GM21381 (cell line): ENCODE data around the gene VAPA.

ENCODE experiments used
- ATAC-seq: cut with Tn5 transposase; IDR thresholded peaks from one replicate; pipeline ENCODE4 v1.9.1; 2021; ENCODE audit warnings: mild to moderate bottlenecking, moderate library complexity; ENCODE audit not compliant: unreplicated experiment

The VAPA gene

DNA sequence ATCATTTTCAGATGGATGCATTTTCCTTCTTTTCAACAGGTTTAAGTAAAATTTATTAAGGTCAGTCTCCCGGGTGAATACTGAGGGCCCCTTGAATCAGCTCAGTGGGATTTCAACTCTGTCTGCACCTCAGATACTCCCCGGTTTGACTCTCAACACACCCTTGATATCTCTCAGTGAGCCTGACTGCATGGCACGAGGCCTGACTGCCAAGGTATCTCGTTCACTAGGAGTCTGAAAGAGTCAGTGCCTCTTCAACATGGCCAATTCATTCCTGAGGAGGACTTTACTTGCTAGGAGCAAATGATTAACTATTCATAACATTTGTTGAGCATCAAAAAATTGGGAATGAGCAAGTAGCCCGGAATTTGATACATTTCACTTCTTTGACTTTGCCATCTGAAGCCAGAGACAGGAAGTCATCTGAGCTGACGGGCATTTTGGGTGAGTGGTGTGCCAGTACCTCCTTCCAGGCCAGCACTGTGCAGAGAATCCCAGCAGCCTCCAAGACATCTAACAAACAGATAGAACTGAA lies 81.0 kb downstream of the VAPA start:
- no peak for ATAC-seq

DNA sequence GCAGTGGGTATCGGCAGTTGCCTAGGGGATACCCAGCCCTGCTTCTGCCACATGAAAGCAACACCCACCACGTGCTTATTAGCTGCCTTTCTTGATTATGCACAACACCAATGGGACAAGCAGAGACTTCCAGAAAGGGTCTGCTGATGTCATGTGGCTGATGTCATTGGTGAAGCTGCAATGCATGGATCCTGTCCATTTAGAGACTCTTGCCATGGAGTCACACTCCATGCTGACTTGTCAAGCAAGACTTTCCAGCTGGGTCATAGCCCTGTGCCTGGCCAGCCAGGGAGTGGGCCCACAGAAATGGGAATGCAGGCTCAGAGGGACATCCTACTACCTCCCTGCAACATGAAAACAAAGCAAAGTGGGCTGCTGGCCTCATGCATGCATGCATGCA lies 81.8 kb downstream of the VAPA start:
- no peak for ATAC-seq

- no peak for ATAC-seq
Measured at GRCh38 chr18:9996094-9996493, 82.3 kb downstream of the VAPA start.

- no peak for ATAC-seq
Measured at GRCh38 chr18:9997711-9998110, 83.9 kb downstream of the VAPA start.

GRCh38 chr18:9998330-9998729 lies 84.5 kb downstream of the VAPA start:
- ATAC-seq, result no peak

DNA sequence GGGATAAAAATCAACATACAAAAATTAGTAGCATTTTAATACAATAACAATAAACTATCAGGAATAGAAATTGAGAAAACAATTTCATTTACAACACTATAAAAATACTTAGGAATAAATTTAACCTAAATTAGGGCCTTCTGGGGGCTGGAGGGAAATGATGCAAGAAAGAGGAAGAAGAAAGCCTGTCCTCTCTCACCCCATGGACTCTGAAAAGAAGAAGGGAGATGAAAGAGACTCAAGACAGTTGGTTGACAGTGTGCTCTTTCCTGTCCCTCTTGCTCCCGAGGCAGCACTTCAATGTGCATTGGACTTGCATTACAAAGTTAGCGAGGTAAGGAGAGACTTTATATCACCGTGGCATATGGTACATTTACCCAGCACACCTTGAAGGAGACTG lies 88.5 kb downstream of the VAPA start:
- ATAC-seq, result no peak

- ATAC-seq, result no peak
Measured at GRCh38 chr18:10003281-10003680, 89.5 kb downstream of the VAPA start.

DNA sequence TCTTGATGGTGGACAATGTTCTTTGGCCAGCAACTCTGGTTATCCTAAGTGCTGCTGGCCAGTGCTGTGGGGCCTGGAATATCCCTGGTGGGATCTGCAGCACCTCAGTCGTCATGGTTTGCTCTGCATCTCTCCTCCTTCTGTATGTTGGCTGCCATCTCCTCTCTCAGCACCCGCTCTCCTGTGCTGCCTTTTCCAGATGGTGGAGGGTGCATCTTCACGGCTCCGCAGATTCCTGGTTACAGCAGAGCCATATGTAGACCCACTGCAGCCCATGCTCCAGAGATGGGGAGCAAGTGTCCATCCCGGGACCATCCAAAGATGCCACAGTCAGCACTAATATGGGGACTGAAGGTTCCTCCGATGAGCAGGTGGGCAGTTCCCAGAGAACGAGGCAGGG lies 90.0 kb downstream of the VAPA start:
- ATAC-seq, result no peak

- ATAC-seq, result no peak
Measured at GRCh38 chr18:10006311-10006893, 92.6 kb downstream of the VAPA start.

DNA sequence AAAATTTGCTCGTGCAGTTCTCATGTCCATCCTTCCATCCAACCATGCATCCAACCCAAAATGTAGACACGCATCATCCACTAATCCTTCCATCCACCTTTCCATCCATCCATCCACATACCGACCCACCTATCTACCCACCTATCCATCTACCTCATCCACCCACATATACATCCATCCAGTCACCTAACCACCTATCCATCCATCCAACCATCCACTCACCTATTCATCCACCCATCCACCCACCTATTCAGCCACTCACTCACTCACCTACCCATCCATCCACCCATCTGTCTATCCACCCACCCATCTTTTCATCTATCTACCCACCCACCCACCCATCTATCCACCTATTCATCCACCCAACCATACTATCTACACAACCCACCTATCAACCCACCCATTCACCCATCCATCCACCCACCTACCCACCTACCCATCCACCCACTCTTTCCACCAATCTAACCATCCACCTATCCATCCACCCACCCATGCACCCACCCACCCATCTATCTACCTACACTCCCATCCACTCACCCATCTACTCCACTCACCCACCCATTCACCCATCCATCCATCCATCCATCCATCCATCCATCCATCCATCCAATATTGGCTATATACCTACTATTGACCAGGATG lies 94.3 kb downstream of the VAPA start:
- no peak for ATAC-seq
